ENCODE measurements around the gene NPEPL1.

The NPEPL1 gene

GRCh38 chr20:58695084-58695722 is 2.6 kb downstream of the NPEPL1 start:
- H3K4me1 ChIP-seq (ENCODE audit: control insufficient read depth, insufficient read depth, low read length, poor library complexity, severe bottlenecking): no peaks in the 10 kb centered on the region
- WGBS, 2 experiments (ENCODE audit: insufficient coverage in 2 of 2): 81 to 84% methylated on average over 9 of the region's 9 CpGs
- no peak overlapping the region for H3K27ac ChIP-seq (ENCODE audit: low read depth, low read length, severe bottlenecking)
- no peaks in the 10 kb centered on the region for H3K9me3 ChIP-seq (ENCODE audit: control insufficient read depth, low read length)
- H3K4me3 ChIP-seq (ENCODE audit: extremely low read depth, insufficient read depth, low read length, poor library complexity, severe bottlenecking): no peak overlapping the region
- H3K36me3 ChIP-seq (ENCODE audit: control insufficient read depth, insufficient read depth, low read length): peaks cover 7% of the 10 kb centered on the region

DNA sequence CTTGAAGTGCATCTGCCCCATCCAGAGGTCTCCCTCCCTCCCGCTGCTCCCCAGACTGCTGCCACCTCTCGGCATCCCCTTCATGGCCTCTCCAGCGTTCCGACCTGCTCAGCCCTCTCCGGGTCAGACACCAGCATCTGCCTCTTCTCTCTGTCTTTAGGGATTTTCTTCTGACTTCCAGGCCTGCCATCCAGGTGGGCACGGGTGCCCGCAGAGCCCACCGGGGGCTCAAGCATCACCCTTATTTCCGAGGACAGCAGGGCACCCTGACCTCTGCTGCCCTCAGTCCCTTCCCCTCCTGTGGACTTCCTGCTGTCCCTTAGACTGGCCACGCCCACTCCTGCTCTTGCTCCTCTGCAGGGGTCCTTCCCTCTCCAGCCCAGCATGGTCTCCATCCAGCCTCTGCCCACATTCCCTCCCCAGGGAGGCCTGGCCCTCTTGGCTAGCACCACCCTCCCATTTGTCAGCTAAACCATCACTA is 3.3 kb downstream of the NPEPL1 start:
- Histone ChIP-seq H3K4me3 (ENCODE audit: extremely low read depth, insufficient read depth, low read length, poor library complexity, severe bottlenecking) (no peak overlapping the region), H3K36me3 (ENCODE audit: control insufficient read depth, insufficient read depth, low read length) (peaks cover 7% of the 10 kb centered on the region), H3K27ac (ENCODE audit: low read depth, low read length, severe bottlenecking) (no peak overlapping the region), H3K9me3 (ENCODE audit: control insufficient read depth, low read length) (no peaks in the 10 kb centered on the region), H3K4me1 (ENCODE audit: control insufficient read depth, insufficient read depth, low read length, poor library complexity, severe bottlenecking) (no peaks in the 10 kb centered on the region)
- 90 to 93% methylated on average over 10 of the region's 10 CpGs for WGBS, 2 experiments (ENCODE audit: insufficient coverage in 2 of 2)

GRCh38 chr20:58696411-58696961 is 3.9 kb downstream of the NPEPL1 start:
- Histone ChIP-seq H3K9me3 (ENCODE audit: control insufficient read depth, low read length) (no peaks in the 10 kb centered on the region), H3K27ac (ENCODE audit: low read depth, low read length, severe bottlenecking) (no peak overlapping the region), H3K4me3 (ENCODE audit: extremely low read depth, insufficient read depth, low read length, poor library complexity, severe bottlenecking) (no peak overlapping the region), H3K36me3 (ENCODE audit: control insufficient read depth, insufficient read depth, low read length) (peaks cover 7% of the 10 kb centered on the region), H3K4me1 (ENCODE audit: control insufficient read depth, insufficient read depth, low read length, poor library complexity, severe bottlenecking) (no peaks in the 10 kb centered on the region)
- WGBS, 2 experiments (ENCODE audit: insufficient coverage in 2 of 2): 89 to 90% methylated on average over 10 of the region's 10 CpGs

GRCh38 chr20:58697201-58697866 is 4.7 kb downstream of the NPEPL1 start:
- Histone ChIP-seq H3K36me3 (ENCODE audit: control insufficient read depth, insufficient read depth, low read length) (peaks cover 16% of the 10 kb centered on the region), H3K4me3 (ENCODE audit: extremely low read depth, insufficient read depth, low read length, poor library complexity, severe bottlenecking) (no peak overlapping the region), H3K27ac (ENCODE audit: low read depth, low read length, severe bottlenecking) (no peak overlapping the region), H3K9me3 (ENCODE audit: control insufficient read depth, low read length) (no peaks in the 10 kb centered on the region), H3K4me1 (ENCODE audit: control insufficient read depth, insufficient read depth, low read length, poor library complexity, severe bottlenecking) (no peaks in the 10 kb centered on the region)
- 93 to 97% methylated on average over 17 to 18 of the region's 21 CpGs for WGBS, 2 experiments (ENCODE audit: insufficient coverage in 2 of 2)

- WGBS, 2 experiments (ENCODE audit: insufficient coverage in 2 of 2): 91% methylated on average over 10 to 14 of the region's 15 CpGs
- H3K4me3 ChIP-seq (ENCODE audit: extremely low read depth, insufficient read depth, low read length, poor library complexity, severe bottlenecking): no peak overlapping the region
- H3K36me3 ChIP-seq (ENCODE audit: control insufficient read depth, insufficient read depth, low read length): peaks cover 22% of the 10 kb centered on the region
- no peaks in the 10 kb centered on the region for H3K9me3 ChIP-seq (ENCODE audit: control insufficient read depth, low read length)
- no peak overlapping the region for H3K27ac ChIP-seq (ENCODE audit: low read depth, low read length, severe bottlenecking)
- H3K4me1 ChIP-seq (ENCODE audit: control insufficient read depth, insufficient read depth, low read length, poor library complexity, severe bottlenecking): no peaks in the 10 kb centered on the region
Measured at GRCh38 chr20:58697867-58698703, 5.5 kb downstream of the NPEPL1 start.

DNA sequence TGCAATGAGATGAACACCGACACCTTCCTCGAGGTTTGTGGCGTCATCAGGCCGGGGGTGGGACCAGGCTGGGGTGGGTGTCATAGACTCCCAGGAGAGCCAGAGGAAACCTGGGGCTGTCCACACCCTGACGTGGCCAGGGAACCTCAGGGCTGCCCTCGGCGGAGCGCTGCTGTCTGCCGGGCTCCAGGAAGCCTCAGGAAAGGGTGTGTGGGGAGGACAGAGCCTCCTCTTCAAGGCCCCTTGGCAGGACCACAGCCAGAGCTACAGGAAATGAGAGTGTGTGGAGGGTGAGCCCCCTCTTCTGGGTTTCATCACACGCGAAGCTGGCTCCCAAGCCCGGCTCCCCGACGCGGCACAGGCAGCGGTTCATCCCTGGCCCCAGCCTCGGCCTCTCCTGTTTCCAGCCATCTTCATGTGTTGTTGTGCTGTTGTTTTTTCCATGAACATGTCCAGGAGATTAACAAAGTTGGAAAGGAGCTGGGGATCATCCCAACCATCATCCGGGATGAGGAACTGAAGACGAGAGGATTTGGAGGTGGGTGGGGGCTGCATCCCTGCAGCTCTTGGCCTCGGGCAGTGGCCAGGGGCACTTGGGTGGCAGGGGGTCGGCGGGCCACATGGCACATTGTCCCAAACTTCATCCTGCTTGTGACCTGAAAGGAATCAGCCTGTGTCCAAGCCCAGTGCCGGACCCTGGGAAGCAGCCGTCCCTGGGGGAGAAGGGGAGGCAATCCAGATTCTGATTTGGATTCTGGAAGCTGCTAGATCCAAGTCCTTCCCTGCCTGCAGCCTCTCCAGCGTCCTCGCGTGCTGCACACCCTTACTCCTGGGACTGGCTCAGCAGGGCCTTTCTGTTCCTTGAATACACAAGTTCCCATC is 6.4 kb downstream of the NPEPL1 start:
- 92% methylated on average over 8 to 25 of the region's 27 CpGs for WGBS, 2 experiments (ENCODE audit: insufficient coverage in 2 of 2)
- Histone ChIP-seq H3K9me3 (ENCODE audit: control insufficient read depth, low read length) (no peaks in the 10 kb centered on the region), H3K27ac (ENCODE audit: low read depth, low read length, severe bottlenecking) (no peak overlapping the region), H3K4me1 (ENCODE audit: control insufficient read depth, insufficient read depth, low read length, poor library complexity, severe bottlenecking) (no peaks in the 10 kb centered on the region), H3K4me3 (ENCODE audit: extremely low read depth, insufficient read depth, low read length, poor library complexity, severe bottlenecking) (no peak overlapping the region), H3K36me3 (ENCODE audit: control insufficient read depth, insufficient read depth, low read length) (peaks cover 31% of the 10 kb centered on the region)

GRCh38 chr20:58699623-58700107 is 7.1 kb downstream of the NPEPL1 start:
- Histone ChIP-seq H3K4me3 (ENCODE audit: extremely low read depth, insufficient read depth, low read length, poor library complexity, severe bottlenecking) (no peak overlapping the region), H3K36me3 (ENCODE audit: control insufficient read depth, insufficient read depth, low read length) (peaks cover 36% of the 10 kb centered on the region), H3K9me3 (ENCODE audit: control insufficient read depth, low read length) (no peaks in the 10 kb centered on the region), H3K4me1 (ENCODE audit: control insufficient read depth, insufficient read depth, low read length, poor library complexity, severe bottlenecking) (no peaks in the 10 kb centered on the region), H3K27ac (ENCODE audit: low read depth, low read length, severe bottlenecking) (no peak overlapping the region)
- 91 to 95% methylated on average over 6 to 9 of the region's 9 CpGs for WGBS, 2 experiments (ENCODE audit: insufficient coverage in 2 of 2)

DNA sequence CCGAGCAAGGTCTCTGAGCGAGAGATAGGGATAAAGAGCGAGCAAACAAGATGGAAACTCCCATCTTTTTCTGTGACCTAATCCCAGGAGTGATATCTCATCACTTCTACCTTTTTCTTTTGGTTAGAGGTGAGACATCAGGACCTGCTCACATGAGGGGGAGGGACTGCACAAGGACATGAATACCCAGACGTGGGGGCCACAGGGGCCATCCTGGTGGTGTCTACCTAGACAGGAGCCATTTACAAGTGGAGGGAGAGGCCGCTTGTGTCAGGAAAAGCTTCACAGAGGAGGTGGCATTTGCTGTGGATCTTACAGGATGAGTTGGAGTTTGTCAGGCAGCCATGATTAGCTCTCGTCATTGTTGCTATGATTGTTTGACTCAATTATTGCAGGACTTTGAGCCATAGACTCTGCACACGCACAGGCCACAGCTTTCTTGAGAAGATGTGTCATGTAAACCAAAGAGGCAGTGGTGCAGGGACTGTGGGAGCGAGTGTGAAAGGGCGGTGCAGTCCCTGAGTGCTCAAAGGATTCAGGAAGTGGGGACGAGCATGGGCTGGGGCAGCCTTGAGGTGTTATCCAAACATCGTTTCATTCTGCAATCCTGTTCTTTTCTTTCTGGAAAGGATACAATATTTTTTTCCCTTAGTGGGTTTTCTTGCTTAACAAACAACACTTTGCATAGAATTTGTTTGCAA is 7.7 kb downstream of the NPEPL1 start:
- Histone ChIP-seq H3K36me3 (ENCODE audit: control insufficient read depth, insufficient read depth, low read length) (peaks cover 41% of the 10 kb centered on the region), H3K9me3 (ENCODE audit: control insufficient read depth, low read length) (no peaks in the 10 kb centered on the region), H3K27ac (ENCODE audit: low read depth, low read length, severe bottlenecking) (no peak overlapping the region), H3K4me3 (ENCODE audit: extremely low read depth, insufficient read depth, low read length, poor library complexity, severe bottlenecking) (no peak overlapping the region), H3K4me1 (ENCODE audit: control insufficient read depth, insufficient read depth, low read length, poor library complexity, severe bottlenecking) (no peaks in the 10 kb centered on the region)
- WGBS, 2 experiments (ENCODE audit: insufficient coverage in 2 of 2): 87 to 92% methylated on average over 4 to 9 of the region's 11 CpGs

GRCh38 chr20:58700823-58701222 is 8.2 kb downstream of the NPEPL1 start:
- Histone ChIP-seq H3K27ac (ENCODE audit: low read depth, low read length, severe bottlenecking) (no peak overlapping the region), H3K9me3 (ENCODE audit: control insufficient read depth, low read length) (no peaks in the 10 kb centered on the region), H3K36me3 (ENCODE audit: control insufficient read depth, insufficient read depth, low read length) (peaks cover 40% of the 10 kb centered on the region), H3K4me3 (ENCODE audit: extremely low read depth, insufficient read depth, low read length, poor library complexity, severe bottlenecking) (no peak overlapping the region), H3K4me1 (ENCODE audit: control insufficient read depth, insufficient read depth, low read length, poor library complexity, severe bottlenecking) (no peaks in the 10 kb centered on the region)
- whole genome bisulfite sequencing, 2 experiments (ENCODE audit: insufficient coverage in 2 of 2): 91 to 95% methylated on average over 9 of the region's 11 CpGs
